HG03442 (cell line): ENCODE measurements around the gene GET4.
"Not testable (repeated sequence)": the region's sequence is repeated elsewhere in the genome, so short reads cannot be mapped to it uniquely, and the experiment has no call there.

Experiments
- ATAC-seq: cut with Tn5 transposase; IDR thresholded peaks from one replicate; pipeline ENCODE4 v1.9.1; 2021; ENCODE audit warnings: mild to moderate bottlenecking, moderate library complexity; ENCODE audit not compliant: unreplicated experiment

GET4 gene

GRCh38 chr7:845091-845490, 31.3 kb upstream of the GET4 start:
- ATAC-seq, result no peak

- ATAC-seq, result no peak
Measured at GRCh38 chr7:845731-846130, 30.6 kb upstream of the GET4 start.

- ATAC-seq, result not testable (repeated sequence)
Measured at GRCh38 chr7:846958-847650, 29.2 kb upstream of the GET4 start.

GRCh38 chr7:847728-848127, 28.6 kb upstream of the GET4 start:
- not testable (repeated sequence) for ATAC-seq

GRCh38 chr7:849145-849544, 27.2 kb upstream of the GET4 start:
- ATAC-seq, result no peak

GRCh38 chr7:849781-850180, 26.6 kb upstream of the GET4 start:
- no peak for ATAC-seq

- no peak for ATAC-seq
Measured at GRCh38 chr7:851204-851603, 25.1 kb upstream of the GET4 start.

- ATAC-seq, result no peak
Measured at GRCh38 chr7:853366-854117, 22.8 kb upstream of the GET4 start.

GRCh38 chr7:854118-854775, 22.1 kb upstream of the GET4 start:
- ATAC-seq, result no peak

GRCh38 chr7:855686-856369, 20.5 kb upstream of the GET4 start:
- no peak for ATAC-seq

GRCh38 chr7:856444-857095, 19.8 kb upstream of the GET4 start:
- ATAC-seq, result no peak

GRCh38 chr7:857661-858060, 18.7 kb upstream of the GET4 start:
- ATAC-seq, result no peak

- no peak for ATAC-seq
Measured at GRCh38 chr7:859359-860030, 16.9 kb upstream of the GET4 start.

- no peak for ATAC-seq
Measured at GRCh38 chr7:860149-860548, 16.2 kb upstream of the GET4 start.

- no peak for ATAC-seq
Measured at GRCh38 chr7:861222-861621, 15.1 kb upstream of the GET4 start.

GRCh38 chr7:862157-862556, 14.2 kb upstream of the GET4 start:
- ATAC-seq, result no peak

GRCh38 chr7:863106-863505, 13.2 kb upstream of the GET4 start:
- no peak for ATAC-seq

GRCh38 chr7:865921-866320, 10.4 kb upstream of the GET4 start:
- no peak for ATAC-seq

- ATAC-seq, result no peak
Measured at GRCh38 chr7:867001-867405, 9.4 kb upstream of the GET4 start.

GRCh38 chr7:867406-868188, 8.8 kb upstream of the GET4 start:
- no peak for ATAC-seq
